HG03280 (cell line): ENCODE measurements around the gene LRRK1.

Experiments
- ATAC-seq: cut with Tn5 transposase; IDR thresholded peaks from one replicate; pipeline ENCODE4 v1.9.1; 2021; ENCODE audit warnings: mild to moderate bottlenecking, moderate library complexity; ENCODE audit not compliant: unreplicated experiment

Gene LRRK1

DNA sequence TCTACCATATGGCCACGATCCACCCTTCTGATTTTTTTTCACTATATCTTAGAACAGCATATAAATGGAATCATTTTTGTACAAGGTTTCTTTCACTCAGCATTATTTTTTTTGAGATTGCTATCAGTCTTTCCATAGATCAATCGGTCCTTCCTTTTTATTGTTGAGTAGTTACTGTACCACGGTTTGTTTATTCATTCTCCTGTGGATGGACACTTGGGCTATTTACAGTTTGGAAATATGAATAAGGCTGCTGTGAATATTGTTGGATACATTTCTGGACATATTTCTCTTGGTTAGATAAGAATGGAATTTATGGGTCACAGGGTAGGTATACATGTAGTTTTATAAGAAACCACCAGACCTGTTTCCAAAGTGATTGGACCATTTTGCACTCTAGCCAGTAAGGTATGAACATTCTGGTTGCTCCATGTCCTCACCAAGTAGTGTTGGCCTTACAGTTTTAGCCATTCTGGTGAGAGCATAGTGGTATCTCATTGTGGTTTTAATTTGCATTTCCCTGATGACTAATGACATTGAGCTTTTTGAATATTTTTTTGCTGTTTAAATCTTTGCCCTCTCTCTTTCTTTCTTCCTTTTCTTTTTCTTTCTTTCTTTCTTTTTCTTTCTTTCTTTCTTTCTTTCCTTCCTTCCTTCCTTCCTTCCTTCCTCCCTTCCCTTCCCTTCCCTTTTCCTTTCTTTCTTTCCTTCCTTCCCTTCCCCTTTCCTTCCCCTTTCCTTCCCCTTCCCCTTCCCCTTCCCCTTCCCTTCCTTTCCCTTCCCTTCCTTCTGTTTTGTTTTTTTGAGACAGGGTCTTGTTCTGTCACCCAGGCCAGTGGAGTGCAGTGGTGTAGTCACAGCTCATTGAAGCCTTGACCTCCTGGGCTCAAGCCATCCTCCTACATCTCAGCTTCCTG, 49.2 kb downstream of the LRRK1 start:
- peak; percentile 56 for ATAC-seq

DNA sequence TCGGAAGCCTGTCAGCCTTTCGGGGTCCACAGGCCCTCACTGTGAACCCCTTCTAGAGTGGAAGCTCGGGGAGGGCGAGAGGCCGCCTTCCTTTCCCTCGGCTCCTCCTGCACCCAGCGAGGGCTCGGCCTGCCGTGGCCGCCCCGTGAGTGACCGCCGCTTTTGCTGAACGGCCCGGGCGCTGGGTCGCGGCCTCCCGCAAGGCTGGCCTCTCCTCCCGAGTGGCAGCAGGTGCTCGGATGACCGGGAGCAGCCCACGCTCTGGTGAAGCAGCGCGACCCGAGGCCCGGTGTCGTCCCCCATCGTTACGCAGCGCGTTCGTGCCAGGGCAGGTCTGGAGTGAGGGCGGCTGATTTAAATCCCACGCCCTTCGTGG, 53.8 kb downstream of the LRRK1 start:
- ATAC-seq = no peak

DNA sequence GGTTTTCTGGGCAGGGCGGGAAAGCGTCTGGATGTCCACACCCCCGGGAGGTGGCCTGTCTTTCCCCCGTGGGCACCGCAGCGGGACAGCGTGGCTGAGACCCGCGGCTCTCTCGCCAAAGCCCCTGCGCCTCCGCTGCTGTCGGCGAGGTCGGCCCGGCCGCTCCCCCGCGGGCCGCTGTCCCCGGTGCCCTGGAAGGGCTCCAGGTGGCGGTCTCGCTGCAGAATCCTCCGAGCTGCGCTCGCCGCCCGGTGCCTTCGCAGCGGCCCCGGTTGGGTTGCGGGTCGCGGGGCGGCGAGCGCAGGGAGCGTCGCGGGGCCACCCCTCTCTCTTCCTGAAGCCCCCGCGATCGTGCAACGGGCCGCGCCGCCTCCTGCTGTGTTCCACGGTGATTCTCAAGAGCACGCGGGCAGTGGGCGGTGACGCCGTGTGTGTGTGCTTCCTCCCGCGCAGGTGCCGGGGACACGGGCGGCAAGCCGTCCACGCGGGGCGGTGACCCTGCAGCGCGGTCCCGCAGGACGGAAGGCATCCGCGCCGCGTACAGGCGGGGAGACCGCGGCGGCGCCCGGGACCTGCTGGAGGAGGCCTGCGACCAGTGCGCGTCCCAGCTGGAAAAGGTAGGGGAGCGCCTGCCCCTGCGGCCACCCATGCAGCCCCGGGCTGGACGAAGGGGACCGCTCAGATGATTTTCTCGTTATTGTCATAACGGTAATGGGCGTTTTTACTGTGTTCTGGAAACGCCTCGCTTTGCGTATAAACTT, 54.4 kb downstream of the LRRK1 start:
- ATAC-seq = no peak

DNA sequence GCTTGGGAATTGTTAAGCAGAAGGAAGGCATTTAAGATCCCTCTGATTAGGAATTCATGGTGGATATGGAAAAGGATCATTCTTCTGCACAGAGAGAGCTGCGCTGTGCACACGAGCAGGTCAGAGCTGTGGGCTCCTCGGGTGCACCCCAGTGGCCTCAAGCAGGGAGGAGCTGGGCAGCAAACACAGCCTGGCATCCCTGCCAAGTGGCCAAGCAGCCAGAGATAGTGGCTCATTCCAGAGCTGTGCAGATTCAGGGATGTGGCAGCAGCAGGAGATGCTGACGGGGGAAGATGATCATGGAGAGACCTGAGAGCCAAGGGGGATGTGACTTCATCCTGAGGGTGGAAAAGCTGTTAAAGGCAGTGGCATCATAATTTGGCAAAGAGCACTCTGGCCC, 55.9 kb downstream of the LRRK1 start:
- no peak for ATAC-seq

DNA sequence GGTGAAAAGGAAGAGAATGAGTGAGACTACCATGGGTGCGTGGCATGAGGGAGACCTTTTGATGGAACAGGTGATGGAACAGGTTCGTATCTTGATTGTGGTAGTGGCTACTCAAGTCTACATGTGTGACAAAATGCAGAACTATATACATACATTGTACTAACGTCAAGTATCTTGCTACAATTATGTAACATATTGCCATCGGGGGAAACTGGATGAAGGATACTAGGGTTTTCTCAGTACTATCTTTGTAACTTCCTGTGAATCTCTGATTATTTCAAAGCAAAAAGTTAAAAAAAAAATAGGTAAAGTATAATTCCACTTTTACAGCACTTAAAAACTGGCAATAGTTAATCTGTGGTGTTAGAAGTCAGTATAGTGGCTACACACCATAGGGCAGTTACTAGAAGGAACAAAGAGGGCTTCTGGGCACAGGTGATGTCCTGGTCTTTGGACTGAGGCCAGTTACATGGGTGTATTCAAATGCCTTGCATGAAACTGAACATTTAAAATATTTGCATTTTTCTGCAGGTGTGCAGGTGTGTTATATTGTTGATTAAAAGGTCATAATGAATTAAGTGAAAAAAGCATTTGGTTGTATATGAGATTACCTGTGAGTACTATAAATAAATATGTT, 61.4 kb downstream of the LRRK1 start:
- no peak for ATAC-seq

DNA sequence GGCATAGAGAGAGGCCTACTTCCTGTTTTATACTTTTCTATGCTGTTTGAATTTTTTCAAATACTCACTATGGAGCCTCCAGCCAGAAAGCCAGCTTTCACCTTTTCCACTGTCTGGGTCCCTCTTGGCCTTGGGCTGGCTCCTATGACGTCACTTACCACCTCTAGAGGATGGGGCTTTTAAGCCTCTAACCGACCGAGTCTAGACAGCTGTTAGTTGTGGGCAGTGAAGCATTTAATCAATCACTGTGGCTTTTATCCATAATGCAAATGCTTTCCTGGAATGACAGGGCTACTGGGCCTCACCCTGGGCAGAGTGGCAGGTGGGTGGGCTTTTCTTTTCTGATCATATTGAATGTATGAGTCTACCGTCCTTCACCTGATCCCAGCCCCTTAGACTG, 61.9 kb downstream of the LRRK1 start:
- ATAC-seq = no peak

DNA sequence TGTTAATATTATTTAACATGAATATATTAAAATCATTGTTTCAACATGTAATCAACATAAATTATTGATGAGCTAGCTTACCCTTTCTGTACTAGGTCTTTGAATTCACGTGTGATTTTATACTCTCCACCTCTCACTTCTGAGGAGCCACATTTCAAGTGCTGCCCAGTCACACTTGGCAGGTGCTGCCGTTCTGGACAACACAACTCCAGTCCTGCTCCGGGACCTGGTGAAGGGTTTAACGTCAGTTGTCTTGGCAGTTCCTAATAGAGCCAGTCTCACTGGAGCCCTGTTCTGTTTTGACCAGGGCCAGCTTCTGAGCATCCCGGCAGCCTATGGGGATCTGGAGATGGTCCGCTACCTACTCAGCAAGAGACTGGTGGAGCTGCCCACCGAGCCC, 64.1 kb downstream of the LRRK1 start:
- no peak for ATAC-seq

DNA sequence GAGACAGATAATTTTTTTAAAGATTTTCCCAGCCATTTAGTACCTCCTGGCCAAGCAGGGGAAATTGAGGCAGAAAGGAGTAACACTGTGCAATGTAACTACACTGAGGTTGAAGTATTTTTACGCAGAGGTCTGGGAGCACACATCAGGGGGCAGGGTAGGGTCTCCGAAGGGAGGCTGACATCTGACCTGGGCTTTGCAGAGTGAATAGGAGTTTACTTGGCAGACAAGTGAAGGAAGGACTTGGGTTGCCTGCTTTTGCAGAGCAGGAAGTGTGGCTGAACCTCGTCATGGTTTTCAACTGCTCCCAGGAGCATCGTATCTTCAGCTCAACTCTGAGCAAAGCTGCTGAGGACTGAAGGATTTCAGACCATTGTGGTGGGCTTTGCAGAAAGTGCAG, 66.2 kb downstream of the LRRK1 start:
- ATAC-seq = no peak

DNA sequence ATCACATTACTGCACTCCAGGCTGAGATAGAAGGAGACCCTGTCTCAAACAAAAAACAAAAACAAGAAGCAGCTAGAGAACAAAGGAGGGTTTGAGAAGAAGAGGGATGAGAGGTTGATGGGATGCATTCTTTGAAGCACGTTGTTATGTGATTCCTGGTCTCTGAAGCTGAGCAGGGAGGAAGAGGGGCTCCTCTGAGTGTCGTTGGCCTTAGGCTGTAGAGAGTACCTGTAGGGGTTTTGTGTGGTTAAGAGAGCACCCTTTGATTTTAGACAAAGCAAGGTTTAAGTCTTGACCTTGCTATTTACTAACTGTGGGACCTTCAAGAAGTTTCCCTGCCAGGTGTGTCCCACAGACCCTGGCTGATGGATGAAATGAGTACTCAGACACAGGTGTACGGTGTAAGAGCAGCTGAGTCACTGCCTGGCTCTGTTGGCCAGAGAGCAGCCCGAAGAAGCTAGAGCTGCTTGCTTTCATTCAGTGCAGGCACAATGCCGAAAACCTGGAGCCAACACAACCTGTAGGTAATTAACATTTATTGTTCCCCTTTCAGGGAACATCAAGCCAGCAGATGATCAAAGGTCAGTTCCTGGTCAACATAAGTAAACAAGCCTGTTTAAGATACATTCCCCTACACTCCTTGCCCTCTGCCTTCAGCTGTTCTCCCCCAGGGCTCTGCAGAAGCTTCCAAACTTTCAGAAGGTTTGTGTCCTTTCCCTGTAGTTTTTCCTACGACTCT, 67.2 kb downstream of the LRRK1 start:
- no peak for ATAC-seq

DNA sequence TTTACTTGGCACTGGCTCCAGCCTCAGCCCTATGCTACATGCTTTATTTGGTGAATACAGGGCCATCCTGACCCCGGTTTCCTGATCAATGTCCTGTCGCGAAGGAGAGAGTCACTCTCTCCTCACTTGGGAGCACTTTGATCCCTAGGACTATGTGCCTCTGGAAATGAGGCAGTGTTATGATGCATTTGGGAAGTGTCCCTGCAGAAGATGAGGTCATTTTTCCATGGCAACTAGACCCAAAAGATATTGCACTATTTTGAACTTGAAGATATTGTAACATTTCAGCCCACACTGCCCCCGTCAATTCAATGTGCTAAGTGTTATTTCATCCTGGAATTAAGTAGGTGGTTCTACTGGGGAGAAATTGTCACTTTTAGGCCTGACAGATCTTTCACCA, 68.0 kb downstream of the LRRK1 start:
- no peak for ATAC-seq

DNA sequence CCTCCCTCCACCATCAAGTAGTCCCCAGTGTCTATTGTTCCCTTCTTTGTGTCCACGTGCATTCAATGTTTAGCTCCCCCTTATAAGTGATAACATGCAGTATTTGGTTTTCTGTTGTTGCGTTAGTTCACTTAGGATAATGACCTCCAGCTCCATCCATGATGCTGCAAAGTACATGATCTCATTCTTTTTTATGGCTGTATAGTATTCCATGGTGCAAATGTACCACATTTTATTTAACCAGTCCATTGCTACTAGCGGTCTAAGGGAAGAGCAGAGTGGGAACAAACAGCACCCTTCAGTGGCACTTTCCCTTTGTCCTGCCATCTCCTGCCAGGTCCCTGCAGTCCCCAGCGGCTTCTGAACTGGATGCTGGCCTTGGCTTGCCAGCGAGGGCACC, 69.1 kb downstream of the LRRK1 start:
- no peak for ATAC-seq

DNA sequence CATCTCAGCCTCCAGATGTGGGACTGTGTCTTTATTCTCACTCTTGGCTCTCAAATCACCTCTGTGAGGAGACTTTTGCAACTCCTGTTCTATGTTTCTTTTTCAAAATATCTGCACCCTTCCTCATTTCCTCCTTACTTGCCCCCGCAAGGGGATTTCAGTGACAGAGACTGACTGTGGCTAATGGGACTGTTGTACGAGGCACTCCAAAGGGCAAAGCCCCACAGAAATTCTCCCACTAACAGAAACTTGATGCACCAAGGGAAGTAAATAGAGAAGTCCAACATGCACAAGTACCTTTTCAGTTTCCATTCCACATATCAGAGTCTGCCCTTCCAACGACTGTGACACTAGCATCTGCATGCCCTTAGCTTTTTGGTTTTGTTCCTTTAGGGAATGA, 69.7 kb downstream of the LRRK1 start:
- ATAC-seq = no peak

DNA sequence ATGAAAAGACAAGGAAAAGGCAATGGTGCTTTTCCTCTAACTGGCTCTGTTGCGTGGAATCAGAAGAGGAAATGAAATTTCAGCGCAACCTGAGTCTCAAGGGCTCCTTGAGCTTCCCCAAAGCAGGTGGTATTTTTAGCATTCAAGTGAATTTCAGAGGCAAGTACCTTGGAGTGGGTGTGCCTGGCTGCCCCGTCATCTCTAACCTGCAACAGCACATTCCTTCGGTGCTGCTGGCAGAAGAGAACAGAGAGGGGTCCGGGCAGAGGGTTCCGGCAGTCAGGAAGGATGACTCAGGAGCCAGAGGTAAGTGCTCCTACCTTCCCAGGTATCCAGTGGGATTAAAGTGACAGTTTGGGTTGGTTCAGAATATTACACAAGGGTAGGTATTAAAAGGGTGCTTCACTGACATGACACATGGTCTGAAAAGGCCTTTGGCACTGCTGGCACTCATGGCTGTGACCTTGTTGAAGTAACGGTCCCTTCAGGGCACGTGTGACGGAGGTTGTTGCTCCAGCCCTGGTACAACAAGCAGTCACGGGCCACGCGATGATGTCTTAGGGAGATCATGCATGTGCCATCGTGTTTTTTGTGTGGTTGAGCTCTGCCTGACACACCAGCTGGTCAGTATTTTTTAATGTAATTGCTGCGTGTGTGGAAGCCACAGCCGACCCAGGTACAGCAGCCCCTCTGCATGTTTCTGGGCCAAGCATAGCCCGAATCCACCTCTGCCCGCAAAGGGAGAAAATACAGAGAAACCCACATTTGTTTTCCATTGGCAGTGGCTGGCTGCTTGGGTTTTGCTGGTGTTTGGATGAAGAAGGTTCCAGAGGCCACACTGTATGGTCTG, 75.7 kb downstream of the LRRK1 start:
- no peak for ATAC-seq

DNA sequence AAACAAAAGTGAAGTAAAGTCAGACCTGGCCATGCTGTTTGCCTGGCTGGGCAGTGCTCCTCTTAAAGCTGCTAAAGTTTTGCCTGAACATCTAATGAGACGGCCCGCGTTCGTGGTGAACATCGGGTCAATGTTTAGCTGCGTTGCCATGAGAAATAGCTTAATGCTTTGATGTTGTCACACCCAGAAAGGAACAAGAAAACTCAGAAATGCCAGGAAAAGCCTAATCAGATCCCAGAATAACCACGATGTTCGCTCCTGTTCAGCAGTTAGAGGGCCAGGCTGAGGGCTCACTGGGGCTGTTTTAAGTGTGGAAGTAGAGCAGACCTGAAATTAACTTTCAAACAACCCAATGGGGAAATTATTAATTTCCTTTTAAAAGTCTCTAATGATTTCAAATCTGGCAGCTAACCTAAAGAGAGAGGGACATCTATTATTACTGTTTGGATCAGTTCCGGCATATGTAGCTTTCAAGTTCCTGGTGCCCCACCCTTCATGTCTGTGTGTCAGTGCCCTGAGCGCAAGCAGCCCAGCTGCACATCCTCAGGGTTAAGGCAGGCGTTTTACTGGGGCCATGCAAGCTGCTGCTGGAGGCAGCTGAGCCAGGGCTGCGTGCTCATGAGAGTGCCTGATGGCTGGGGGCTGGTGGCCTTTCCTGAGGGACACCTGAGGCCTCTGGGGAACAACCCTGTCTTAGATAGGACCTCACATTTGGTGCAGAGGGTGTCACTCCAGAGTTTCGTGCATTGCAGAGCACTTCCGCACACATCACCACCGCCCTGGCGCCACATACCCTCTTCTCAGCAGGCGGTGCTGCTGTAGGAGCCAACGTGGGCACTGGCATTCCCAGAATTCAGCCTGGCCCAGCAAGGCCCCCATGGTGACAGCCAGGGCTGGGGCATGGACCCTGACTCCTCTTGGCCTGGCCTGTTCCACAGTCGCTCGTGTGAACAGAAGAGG, 76.6 kb downstream of the LRRK1 start:
- no peak for ATAC-seq

DNA sequence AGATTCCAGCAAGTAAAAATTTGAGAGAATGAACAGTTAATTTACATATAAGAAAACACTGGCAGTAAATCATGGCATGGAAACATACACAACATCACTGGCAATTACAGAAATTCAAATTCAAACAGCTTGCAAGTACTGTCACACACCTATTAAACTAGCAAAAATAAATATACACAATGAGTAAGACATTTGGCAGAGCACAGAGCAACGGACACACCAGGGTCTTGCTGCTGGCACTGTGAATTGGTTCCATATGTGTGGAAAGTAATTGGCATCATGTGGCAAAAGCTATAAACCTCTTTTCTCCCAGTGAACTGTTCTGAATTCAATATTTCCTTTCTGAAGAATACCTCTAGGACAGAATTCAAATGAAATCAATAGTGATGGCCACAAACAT, 78.3 kb downstream of the LRRK1 start:
- ATAC-seq = no peak

DNA sequence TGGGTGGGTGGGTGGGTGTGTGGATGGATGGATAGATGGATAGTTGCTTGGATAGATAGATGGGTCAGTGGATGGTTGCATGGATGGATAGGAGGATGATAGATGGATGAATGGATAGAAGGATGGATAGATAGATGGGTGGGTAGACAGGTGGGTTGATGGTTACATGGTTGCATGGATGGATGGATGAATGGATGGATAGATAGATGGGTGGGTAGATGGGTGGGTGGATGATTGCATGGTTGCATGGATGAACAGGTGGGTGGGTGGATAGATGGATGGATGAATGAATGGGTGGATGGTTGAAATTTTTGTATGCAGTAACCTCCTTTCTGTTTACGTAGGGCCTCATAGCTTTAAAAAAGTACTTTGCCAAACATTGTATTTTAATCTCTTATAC, 79.5 kb downstream of the LRRK1 start:
- ATAC-seq = no peak

DNA sequence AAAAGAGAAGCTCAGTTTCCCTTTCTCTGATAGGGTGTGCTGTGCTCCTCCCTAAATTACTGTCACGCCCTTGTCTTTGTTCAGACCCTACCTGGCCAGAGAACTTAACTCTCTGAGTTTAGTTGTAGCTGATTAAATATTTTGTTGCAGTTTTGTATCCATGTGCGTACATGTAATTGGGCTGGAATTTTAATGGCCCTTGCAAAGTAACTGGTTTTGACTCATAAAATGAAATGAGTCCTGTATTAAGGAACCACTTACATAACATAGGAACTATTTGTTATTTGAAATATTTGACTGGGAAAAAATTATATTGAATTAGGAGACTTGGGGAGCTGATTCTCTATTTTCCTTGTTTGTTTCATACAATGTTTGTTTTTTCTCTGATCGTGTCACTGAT, 80.2 kb downstream of the LRRK1 start:
- ATAC-seq = no peak

DNA sequence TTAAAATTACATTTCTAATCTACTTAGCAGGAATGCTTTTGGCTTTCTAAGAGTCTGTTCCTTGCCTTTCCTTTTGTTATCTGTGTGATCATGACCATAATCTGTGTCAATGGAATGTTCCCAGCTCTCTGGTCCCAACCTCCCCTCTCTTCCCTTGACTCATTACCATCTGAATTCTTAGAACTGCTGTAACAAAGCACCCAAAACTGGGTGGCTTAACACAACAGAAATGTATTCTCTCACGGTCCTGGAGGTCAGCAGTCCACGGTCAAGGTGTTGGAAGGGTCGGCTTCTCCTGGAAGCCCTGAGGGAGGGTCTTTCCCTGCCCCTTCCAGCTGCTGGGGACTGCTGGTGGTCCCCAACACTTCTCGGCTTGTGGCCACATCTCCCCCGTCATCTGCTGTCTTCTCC, 81.1 kb downstream of the LRRK1 start:
- ATAC-seq = no peak

DNA sequence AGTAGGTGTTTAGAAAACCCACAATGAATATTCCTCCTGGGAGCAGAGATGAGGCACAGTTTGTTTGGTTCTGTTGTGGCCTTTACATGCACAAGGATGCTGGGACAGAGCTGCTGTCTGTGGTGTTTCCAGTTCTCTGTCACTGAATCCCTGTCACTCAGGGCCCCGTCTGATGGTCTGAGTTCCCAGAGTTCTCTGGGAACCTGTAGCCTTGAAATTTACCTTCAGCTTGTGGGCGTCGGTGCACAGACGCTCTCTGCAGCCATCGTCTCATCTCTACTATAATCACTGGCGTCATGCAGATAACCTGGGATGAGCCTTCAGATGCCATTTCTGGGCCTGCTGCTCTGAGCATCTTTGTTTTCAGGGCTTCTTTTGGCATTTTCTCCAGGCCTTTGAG, 81.9 kb downstream of the LRRK1 start:
- no peak for ATAC-seq
